ENCODE data around the gene MRPL49. TPM values are rescaled to one million over a fixed set of nuclear protein-coding genes. Genes with fewer than 3 reads are reported as not detected.

The MRPL49 gene
- total RNA-seq, 1 donor from 2014 or later = 38.3 TPM

DNA sequence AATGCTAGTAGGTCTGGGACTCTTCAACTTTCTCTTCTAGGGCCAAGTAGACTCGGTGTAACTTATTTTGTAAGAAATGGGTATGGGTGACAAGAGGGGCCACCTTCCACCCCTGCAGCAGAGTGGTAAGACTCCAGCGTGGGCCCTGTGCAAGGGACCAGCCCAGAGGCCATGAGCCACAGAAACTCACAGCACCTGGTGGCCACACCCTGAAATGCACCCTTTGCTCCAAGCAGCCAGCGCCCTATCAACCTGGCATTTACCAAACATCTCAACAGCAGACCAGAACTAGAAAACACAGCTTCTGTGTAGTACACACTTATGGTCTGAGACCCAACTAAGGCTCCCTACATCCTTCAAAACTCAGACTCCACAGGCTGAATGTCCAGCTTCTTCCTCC lies 44.0 kb upstream of the MRPL49 start:
- H4K20me1 ChIP-seq (ENCODE audit: low read depth) = peaks cover 16% of the 10 kb centered on the region
- H3K4me3 ChIP-seq = no peak overlapping the region
- peaks cover 8% of the 10 kb centered on the region for H3K4me1 ChIP-seq
- Mint-ChIP-seq H3K4me1 (peaks cover 23% of the 10 kb centered on the region), H3K36me3 (peaks cover 36% of the 10 kb centered on the region), H3K27me3 (ENCODE audit: insufficient read depth, low read depth) (peaks cover 2% of the 10 kb centered on the region), H3K9me3 (no peaks in the 10 kb centered on the region), H3K27ac (no peak overlapping the region), H3K4me3 (peak overlapping the region; percentile 18)
- H3K27ac ChIP-seq = no peak overlapping the region
- TF ChIP-seq CTCF (IDR thresholded peaks at IDR 0.05) (peak; percentile 67), EZH2phosphoT487 (IDR thresholded peaks at IDR 0.05) (no peak)
- H3K27me3 ChIP-seq = no peaks in the 10 kb centered on the region
- H3K9me3 ChIP-seq (ENCODE audit: low read depth) = no peaks in the 10 kb centered on the region
- no peak overlapping the region for H3K4me2 ChIP-seq
- H3F3A ChIP-seq (ENCODE audit: low read depth) = peaks cover 17% of the 10 kb centered on the region
- peak; percentile 57 for DNase-seq (ENCODE audit: low spot score)
- H3K9ac ChIP-seq = no peak overlapping the region
- H2AFZ ChIP-seq (replicated peaks) = no peak overlapping the region
- peaks cover 52% of the 10 kb centered on the region for H3K79me2 ChIP-seq (ENCODE audit: low read depth)
- peaks cover 5% of the 10 kb centered on the region for H3K36me3 ChIP-seq

DNA sequence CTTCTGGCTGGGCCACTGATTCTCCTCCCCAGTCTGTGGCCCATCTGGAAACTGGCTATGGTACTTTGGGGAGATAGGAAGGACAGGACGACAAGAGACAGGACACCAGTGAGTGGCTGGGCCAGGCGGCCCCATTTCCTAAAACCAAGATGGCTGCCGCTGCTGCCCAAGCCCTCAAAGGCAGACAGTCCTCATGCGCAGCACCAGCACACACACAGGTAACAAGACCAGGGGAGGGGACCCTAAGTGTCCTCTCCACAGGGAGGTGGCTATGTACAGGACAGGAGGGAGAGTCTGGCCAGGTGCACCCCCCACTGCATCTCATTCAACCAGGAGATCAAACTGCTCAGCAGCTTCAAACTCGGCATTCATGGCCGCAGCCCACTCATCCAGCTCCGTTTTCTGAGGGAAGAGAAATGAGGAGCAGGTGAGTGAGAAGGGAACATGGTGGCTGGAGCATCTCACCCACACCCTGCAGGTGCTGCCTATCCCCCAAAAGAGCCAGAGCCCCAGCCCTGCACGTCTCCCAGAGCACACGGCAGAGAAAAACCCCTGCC lies 43.3 kb upstream of the MRPL49 start:
- Histone ChIP-seq H3K79me2 (ENCODE audit: low read depth) (peaks cover 59% of the 10 kb centered on the region), H2AFZ (replicated peaks) (no peak overlapping the region), H3K4me3 (no peak overlapping the region), H3K4me2 (no peak overlapping the region), H3K27ac (no peak overlapping the region), H3F3A (ENCODE audit: low read depth) (peaks cover 17% of the 10 kb centered on the region), H3K27me3 (no peaks in the 10 kb centered on the region), H3K9ac (no peak overlapping the region), H4K20me1 (ENCODE audit: low read depth) (peaks cover 16% of the 10 kb centered on the region), H3K9me3 (ENCODE audit: low read depth) (no peaks in the 10 kb centered on the region), H3K4me1 (peaks cover 8% of the 10 kb centered on the region), H3K36me3 (peaks cover 5% of the 10 kb centered on the region)
- TF ChIP-seq CTCF (IDR thresholded peaks at IDR 0.05) (no peak), EZH2phosphoT487 (IDR thresholded peaks at IDR 0.05) (no peak), EZH2 (IDR thresholded peaks at IDR 0.05) (no peak)
- H3K27ac Mint-ChIP-seq = no peak overlapping the region
- no peaks in the 10 kb centered on the region for H3K9me3 Mint-ChIP-seq
- H3K36me3 Mint-ChIP-seq = peaks cover 36% of the 10 kb centered on the region
- peaks cover 2% of the 10 kb centered on the region for H3K27me3 Mint-ChIP-seq (ENCODE audit: insufficient read depth, low read depth)
- H3K4me3 Mint-ChIP-seq = no peak overlapping the region
- H3K4me1 Mint-ChIP-seq = peaks cover 23% of the 10 kb centered on the region
- no peak for DNase-seq (ENCODE audit: low spot score)

DNA sequence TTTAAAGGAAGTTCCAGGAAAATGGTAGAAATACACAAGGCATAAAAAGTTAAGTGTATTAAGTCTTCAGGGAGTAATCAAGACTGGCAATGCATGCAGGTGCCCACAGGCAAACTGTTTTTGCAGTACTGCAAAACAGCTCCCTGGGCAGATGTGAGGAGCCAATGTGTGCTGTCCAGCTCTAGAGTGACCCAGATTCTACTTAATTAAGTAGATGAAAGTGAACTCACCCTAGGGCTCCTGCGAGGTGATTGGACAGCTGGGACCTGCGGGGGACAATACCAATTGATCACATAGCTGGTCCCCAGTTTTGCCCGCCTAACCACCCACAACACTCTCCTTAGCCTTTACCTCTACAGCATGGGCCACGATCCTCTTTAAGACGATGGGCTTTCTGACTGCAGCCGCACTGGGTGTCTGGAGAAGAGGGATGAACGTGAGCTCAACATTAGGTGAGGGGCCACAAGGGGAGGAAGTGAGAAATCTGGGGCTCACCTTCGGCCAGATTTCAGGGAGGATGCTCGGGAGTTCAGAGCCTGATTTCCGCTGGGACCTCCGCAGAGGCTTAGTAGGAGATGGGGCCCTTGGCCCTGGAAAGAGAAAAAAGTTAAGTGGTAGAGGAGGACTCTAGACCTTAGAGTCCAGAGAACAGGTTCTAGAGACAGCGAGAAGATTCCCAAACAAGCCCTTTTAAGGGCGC lies 38.8 kb upstream of the MRPL49 start:
- Histone ChIP-seq H2AFZ (replicated peaks) (peak overlapping the region; percentile 83), H3K9me3 (ENCODE audit: low read depth) (no peaks in the 10 kb centered on the region), H3K9ac (peak overlapping the region; percentile 90), H3F3A (ENCODE audit: low read depth) (peaks cover 21% of the 10 kb centered on the region), H3K27ac (no peak overlapping the region), H3K4me2 (peak overlapping the region; percentile 96), H3K36me3 (peaks cover 5% of the 10 kb centered on the region), H3K4me3 (peak overlapping the region; percentile 91), H4K20me1 (ENCODE audit: low read depth) (peaks cover 7% of the 10 kb centered on the region), H3K27me3 (no peaks in the 10 kb centered on the region), H3K79me2 (ENCODE audit: low read depth) (peaks cover 57% of the 10 kb centered on the region), H3K4me1 (peaks cover 14% of the 10 kb centered on the region)
- H3K4me3 Mint-ChIP-seq = peak overlapping the region; percentile 98
- peaks cover 20% of the 10 kb centered on the region for H3K36me3 Mint-ChIP-seq
- H3K27me3 Mint-ChIP-seq (ENCODE audit: insufficient read depth, low read depth) = peaks cover 4% of the 10 kb centered on the region
- H3K4me1 Mint-ChIP-seq = peaks cover 27% of the 10 kb centered on the region
- peak; percentile 18 for DNase-seq (ENCODE audit: low spot score)
- H3K9me3 Mint-ChIP-seq = no peaks in the 10 kb centered on the region
- TF ChIP-seq CTCF (IDR thresholded peaks at IDR 0.05) (no peak), EZH2phosphoT487 (IDR thresholded peaks at IDR 0.05) (no peak), EZH2 (IDR thresholded peaks at IDR 0.05) (no peak)
- peak overlapping the region; percentile 96 for H3K27ac Mint-ChIP-seq
